Lung (tissue), 12 donors: ENCODE data around the gene BLZF1. TPM values are rescaled to one million over a fixed set of nuclear protein-coding genes. Genes with fewer than 3 reads are reported as not detected.

ENCODE experiments used
- ATAC-seq: fragments of 200-7000 bp; cut with Tn5 transposase; one replicate; pipeline ENCODE4 v1.9.1; 2020; ENCODE audit warnings: moderate number of reproducible peaks; ENCODE audit not compliant: insufficient read depth, low FRiP score
- DNase-seq, 3 donors: peaks; one replicate each; pipeline ENCODE4 v3.0.0-alpha.2; 2013 to 2017
- H3K27ac ChIP-seq, 2 donors: one replicate each; pipeline ENCODE4 v1.5.1; 2013; ENCODE audit warnings: mild to moderate bottlenecking in 2 of 2, moderate library complexity in 2 of 2, control low read depth in 1 of 2, inconsistent platforms in 1 of 2, low read depth in 1 of 2, low read length in 1 of 2
- H3K27me3 ChIP-seq, 3 donors: one replicate each; pipeline ENCODE4 v1.5.1; 2013; ENCODE audit warnings: low read length in 2 of 3; ENCODE audit not compliant: control insufficient read depth in 3 of 3, insufficient read depth in 3 of 3
- H3K36me3 ChIP-seq, 4 donors: one replicate each; pipeline ENCODE4 v1.5.1; 2013; ENCODE audit warnings: low read length in 4 of 4, mild to moderate bottlenecking in 1 of 4, moderate library complexity in 1 of 4; ENCODE audit not compliant: control insufficient read depth in 4 of 4, insufficient read depth in 4 of 4
- H3K4me1 ChIP-seq, 5 donors: one replicate each; pipeline ENCODE4 v1.5.1; 2013; ENCODE audit warnings: low read length in 5 of 5, mild to moderate bottlenecking in 2 of 5, moderate library complexity in 1 of 5; ENCODE audit not compliant: control insufficient read depth in 5 of 5, insufficient read depth in 5 of 5
- H3K4me3 ChIP-seq: one replicate; pipeline ENCODE4 v1.5.1; 2013; ENCODE audit warnings: mild to moderate bottlenecking, control low read depth, moderate library complexity
- H3K9ac ChIP-seq, 2 donors: one replicate each; pipeline ENCODE4 v1.5.1; 2013; ENCODE audit warnings: low read length in 2 of 2, control low read depth in 1 of 2; ENCODE audit not compliant: insufficient read depth in 1 of 2
- H3K9me3 ChIP-seq, 4 donors: one replicate each; pipeline ENCODE4 v1.5.1; 2013; ENCODE audit warnings: low read length in 3 of 4, mild to moderate bottlenecking in 1 of 4, moderate library complexity in 1 of 4; ENCODE audit not compliant: control insufficient read depth in 4 of 4, insufficient read depth in 3 of 4
- CTCF ChIP-seq: IDR thresholded peaks from 2 replicates; pipeline ENCODE4 v1.5.1; 2012; ENCODE audit warnings: mild to moderate bottlenecking; ENCODE audit errors: control extremely low read depth, extremely low read depth
- WGBS, 2 donors: extraction: QIAGEN DNeasy Blood & Tissue Kit; methylation state at CpG; one replicate each; pipeline ENCODE4 v1.1.7; 2013; 5-methylcytosine and 5-hydroxymethylcytosine counted together
- polyA plus RNA-seq, 2 donors: library from polyadenylated mRNA; stranded (reverse); fragments of 200-250 nt; gene quantifications; one replicate each; pipeline ENCODE4 v1.2.1, GENCODE V29; 2013
- total RNA-seq, 2 donors: library from RNA; depleted of rRNA in 1 of 2; stranded (reverse); fragments of >200 nt in 1 of 2; gene quantifications; one replicate each; pipeline ENCODE4 v1.2.1, GENCODE V29; 2014 to 2021
- donor health status: control.
- donor health status: control.
- donor health status: Bipolar disorder and iron deficiency.
- donor health status: healthy.
- donor health status: DM: yes; HTN: yes; CAD: no.

Gene BLZF1
- total and polyA plus RNA-seq, 4 donors = 8.0 to 31.5 (median 16.5) TPM

GRCh38 chr1:169348383-169349036, 19.5 kb upstream of the BLZF1 start:
- TF ChIP-seq CTCF = peak; percentile 68
- Histone ChIP-seq H3K27ac (no peak overlapping the region), H3K27me3 (no peaks in the 10 kb centered on the region), H3K4me3 (no peak overlapping the region), H3K36me3 (peaks cover 0 to 1% (median 0%) of the 10 kb centered on the region in 4 donors), H3K9ac (no peak overlapping the region), H3K9me3 (no peaks in the 10 kb centered on the region), H3K4me1 (no peaks in the 10 kb centered on the region)
- peak; percentile 15 to 84 (median 81) for DNase-seq
- 49 to 55% methylated on average over 5 of the region's 5 CpGs for WGBS, 2 donors
- no peak for ATAC-seq

- Histone ChIP-seq H3K27ac (no peak overlapping the region), H3K27me3 (no peaks in the 10 kb centered on the region), H3K36me3 (peaks cover 0 to 2% (median 0%) of the 10 kb centered on the region in 4 donors), H3K4me3 (no peak overlapping the region), H3K9ac (no peak overlapping the region), H3K4me1 (peaks cover 0 to 3% (median 0%) of the 10 kb centered on the region in 5 donors), H3K9me3 (no peaks in the 10 kb centered on the region)
- 86 to 89% methylated on average over 1 of the region's 1 CpG for WGBS, 2 donors
- TF ChIP-seq CTCF = no peak
- DNase-seq (no peak), ATAC-seq (no peak)
These were observed 7.6 kb upstream of the BLZF1 start for GRCh38 chr1:169360415-169360814.

GRCh38 chr1:169361281-169361680, 6.7 kb upstream of the BLZF1 start:
- DNase-seq (no peak), ATAC-seq (no peak)
- H3K9me3 ChIP-seq = no peaks in the 10 kb centered on the region
- no peak overlapping the region for H3K9ac ChIP-seq
- peaks cover 0 to 2% (median 0%) of the 10 kb centered on the region in 4 donors for H3K36me3 ChIP-seq
- no peaks in the 10 kb centered on the region for H3K27me3 ChIP-seq
- no peak for TF ChIP-seq CTCF
- H3K27ac ChIP-seq = no peak overlapping the region
- 92 to 96% methylated on average over 7 of the region's 7 CpGs for WGBS, 2 donors
- H3K4me3 ChIP-seq = no peak overlapping the region
- peaks cover 0 to 3% (median 0%) of the 10 kb centered on the region in 5 donors for H3K4me1 ChIP-seq
